ENCODE measurements around the gene STUB1.
A peak's percentile ranks its signal among the peaks of the same experiment; 100 is the strongest.

Gene STUB1

GRCh38 chr16:714558-715476, 34.6 kb downstream of the STUB1 start, which contains the start of gene METRN:
TSS of gene METRN (plus strand) at chr16:715118. CDS start at chr16:715290, 172 bp downstream.
- DNase-seq = no peak

- DNase-seq = no peak
These were observed 35.4 kb downstream of the STUB1 start for GRCh38 chr16:715477-716199.

GRCh38 chr16:716200-716568, 36.0 kb downstream of the STUB1 start:
- DNase-seq = no peak

- DNase-seq = no peak
These were observed 36.6 kb downstream of the STUB1 start for GRCh38 chr16:716768-717325.

- DNase-seq = no peak
These were observed 37.4 kb downstream of the STUB1 start for GRCh38 chr16:717450-718245.

- no peak for DNase-seq
These were observed 38.2 kb downstream of the STUB1 start for GRCh38 chr16:718389-718788.

- no peak for DNase-seq
These were observed 38.7 kb downstream of the STUB1 start for GRCh38 chr16:718922-719321.

- peak; percentile 32 for DNase-seq
These were observed 39.7 kb downstream of the STUB1 start for GRCh38 chr16:719815-720446.

GRCh38 chr16:720447-720989, 40.3 kb downstream of the STUB1 start:
- DNase-seq = no peak

- DNase-seq = no peak
These were observed 41.0 kb downstream of the STUB1 start, which contains the start of gene ANTKMT for GRCh38 chr16:720990-721764. TSS of gene ANTKMT (plus strand) at chr16:721146. CDS start at chr16:721275, 129 bp downstream.

GRCh38 chr16:721765-722540, 41.7 kb downstream of the STUB1 start:
- DNase-seq = no peak

- no peak for DNase-seq
These were observed 42.8 kb downstream of the STUB1 start for GRCh38 chr16:722835-723633.

- DNase-seq = no peak
These were observed 43.5 kb downstream of the STUB1 start for GRCh38 chr16:723695-724094.

GRCh38 chr16:724188-725040, 44.2 kb downstream of the STUB1 start:
- DNase-seq = no peak

- DNase-seq = no peak
These were observed 44.8 kb downstream of the STUB1 start for GRCh38 chr16:725041-725376.

GRCh38 chr16:725463-726187, 45.4 kb downstream of the STUB1 start:
- no peak for DNase-seq

- DNase-seq = no peak
These were observed 45.9 kb downstream of the STUB1 start for GRCh38 chr16:726188-726437.
